Small intestine (tissue), 7 donors: ENCODE results near the gene AKR1C4. TPM values are rescaled to one million over a fixed set of nuclear protein-coding genes. Genes with fewer than 3 reads are reported as not detected.
"Not testable (repeated sequence)": the region's sequence is repeated elsewhere in the genome, so short reads cannot be mapped to it uniquely, and the experiment has no call there.

Experiments used
- DNase-seq, 2 donors: peaks; one replicate each; pipeline versions ENCODE4 v3.0.0 to v3.0.0-alpha.2; 2013
- FAIRE-seq: peaks from 2 replicates; lab custom pipeline; 2012; peaks lifted over from hg19 to GRCh38; lab: Jason Lieb, UNC
- H3K27ac ChIP-seq, 3 donors: one replicate each; pipeline ENCODE4 v1.5.1; 2013; ENCODE audit warnings: low read length in 2 of 3, mild to moderate bottlenecking in 2 of 3, control low read depth in 1 of 3, inconsistent platforms in 1 of 3, low read depth in 1 of 3, moderate library complexity in 1 of 3
- H3K27me3 ChIP-seq, 3 donors: one replicate each; pipeline ENCODE4 v1.6.1; 2013; ENCODE audit warnings: low read length in 3 of 3, inconsistent platforms in 1 of 3; ENCODE audit not compliant: control insufficient read depth in 3 of 3, insufficient read depth in 3 of 3
- H3K36me3 ChIP-seq, 3 donors: one replicate each; pipeline ENCODE4 v1.6.1; 2013; ENCODE audit warnings: low read length in 3 of 3, inconsistent platforms in 1 of 3, low read depth in 1 of 3, mild to moderate bottlenecking in 1 of 3, moderate library complexity in 1 of 3; ENCODE audit not compliant: control insufficient read depth in 3 of 3, insufficient read depth in 2 of 3
- H3K4me1 ChIP-seq, 3 donors: one replicate each; pipeline ENCODE4 v1.6.1; 2013; ENCODE audit warnings: low read length in 2 of 3, inconsistent platforms in 1 of 3, low read depth in 1 of 3, mild to moderate bottlenecking in 1 of 3, moderate library complexity in 1 of 3; ENCODE audit not compliant: control insufficient read depth in 3 of 3, insufficient read depth in 2 of 3
- H3K4me3 ChIP-seq, 3 donors: one replicate each; pipeline ENCODE4 v1.5.1; 2013; ENCODE audit warnings: low read length in 3 of 3, control low read depth in 1 of 3, inconsistent platforms in 1 of 3, low read depth in 1 of 3, mild to moderate bottlenecking in 1 of 3, moderate library complexity in 1 of 3
- H3K9me3 ChIP-seq, 2 donors: one replicate each; pipeline ENCODE4 v1.6.1; 2013; ENCODE audit warnings: low read depth in 1 of 2, low read length in 1 of 2; ENCODE audit not compliant: control insufficient read depth in 2 of 2, insufficient read depth in 1 of 2
- WGBS, 3 donors: extraction: QIAGEN DNeasy Blood & Tissue Kit; methylation state at CpG; one replicate each; pipeline ENCODE4 v1.1.7; 2013; 5-methylcytosine and 5-hydroxymethylcytosine counted together
- polyA plus RNA-seq, 4 donors: library from polyadenylated mRNA; stranded (reverse) in 3 of 4; unstranded in 1 of 4; fragments of 200-250 nt in 3 of 4; fragments of 120-200 nt in 1 of 4; gene quantifications; one replicate each; pipeline versions ENCODE4 v1.2.1 to v1.2.3, GENCODE V29; 2013
- donor health status: healthy with polysubstance abuse.
- donor health status: control.
- donor health status: control.
- donor health status: Bipolar disorder and iron deficiency.
- donor health status: healthy.

AKR1C4 gene
- polyA plus RNA-seq, 4 donors: 0.12 to 2.2 (median 2.0) TPM

DNA sequence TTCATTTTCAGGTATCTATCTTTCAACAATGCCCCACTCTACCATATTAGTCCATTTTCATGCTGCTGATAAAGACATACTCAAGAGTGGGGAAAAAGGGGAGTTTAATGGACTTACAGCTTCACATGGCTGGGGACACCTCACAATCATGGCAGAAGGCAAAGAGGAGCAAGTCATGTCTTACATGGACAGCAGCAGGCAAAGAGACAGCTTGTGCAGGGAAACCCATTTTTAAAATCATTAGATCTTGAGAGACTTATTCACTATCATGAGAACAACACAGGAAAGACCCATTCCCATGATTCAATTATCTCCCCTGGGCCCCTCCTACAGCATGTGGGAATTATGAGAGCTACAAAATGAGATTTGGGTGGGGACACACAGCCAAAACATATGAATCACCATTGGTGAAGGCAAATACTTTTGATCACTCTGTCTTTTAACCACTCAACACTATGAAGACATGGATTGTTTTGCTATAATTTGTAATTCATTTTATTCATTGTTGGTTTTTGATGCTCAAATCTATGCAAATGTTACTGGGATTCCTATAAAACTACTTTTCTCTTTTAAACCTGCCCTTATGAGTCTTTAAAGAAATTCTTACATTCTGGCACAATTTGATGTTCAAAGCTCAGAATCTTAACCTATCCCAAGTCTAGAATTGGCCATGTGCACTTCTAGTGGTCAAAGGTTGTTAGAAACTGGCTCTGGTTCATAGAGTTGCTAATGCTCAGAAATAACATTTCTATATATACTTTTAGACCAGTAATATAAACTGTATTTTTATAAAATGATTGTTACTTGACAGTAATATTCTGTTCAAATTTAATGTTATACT, 15.3 kb downstream of the AKR1C4 start:
- H3K36me3 ChIP-seq: no peaks in the 10 kb centered on the region
- H3K9me3 ChIP-seq: peaks cover 0 to 17% of the 10 kb centered on the region in 2 donors

DNA sequence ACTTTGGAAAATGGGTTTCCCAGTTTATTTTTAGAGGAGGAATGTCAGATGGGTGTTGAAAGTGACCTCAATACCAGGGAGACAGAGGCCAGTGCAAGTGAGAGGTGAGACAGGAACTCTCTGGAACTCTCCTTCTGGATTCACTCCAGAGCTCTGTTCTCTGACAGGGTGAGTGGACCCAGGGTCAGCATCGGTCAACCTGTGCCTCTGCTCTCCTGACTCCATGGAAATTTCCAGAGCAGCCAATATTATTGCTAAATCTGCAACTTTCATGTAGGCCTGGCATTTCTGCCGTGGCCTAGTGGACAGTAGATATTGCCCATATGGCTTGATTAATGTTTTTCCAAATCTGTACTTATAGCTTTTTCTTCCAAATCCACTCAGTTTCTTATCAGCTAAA, 20.2 kb downstream of the AKR1C4 start:
- no peak overlapping the region for H3K27ac ChIP-seq
- H3K36me3 ChIP-seq: no peaks in the 10 kb centered on the region
- WGBS, 3 donors: 37 to 50% (median 39%) methylated on average over 2 of the region's 2 CpGs
- no peak overlapping the region for H3K4me3 ChIP-seq
- no peak for DNase-seq
- H3K27me3 ChIP-seq: no peaks in the 10 kb centered on the region
- no peak for FAIRE-seq
- H3K4me1 ChIP-seq: peaks cover 0 to 4% (median 0%) of the 10 kb centered on the region in 3 donors
- H3K9me3 ChIP-seq: peaks cover 0 to 1% of the 10 kb centered on the region in 2 donors

More for the DNA sequence above, 15.3 kb downstream of the AKR1C4 start:
- Histone ChIP-seq H3K27ac (no peak overlapping the region), H3K27me3 (no peaks in the 10 kb centered on the region), H3K4me3 (no peak overlapping the region), H3K4me1 (no peaks in the 10 kb centered on the region)
- FAIRE-seq (no peak), DNase-seq (no peak)

DNA sequence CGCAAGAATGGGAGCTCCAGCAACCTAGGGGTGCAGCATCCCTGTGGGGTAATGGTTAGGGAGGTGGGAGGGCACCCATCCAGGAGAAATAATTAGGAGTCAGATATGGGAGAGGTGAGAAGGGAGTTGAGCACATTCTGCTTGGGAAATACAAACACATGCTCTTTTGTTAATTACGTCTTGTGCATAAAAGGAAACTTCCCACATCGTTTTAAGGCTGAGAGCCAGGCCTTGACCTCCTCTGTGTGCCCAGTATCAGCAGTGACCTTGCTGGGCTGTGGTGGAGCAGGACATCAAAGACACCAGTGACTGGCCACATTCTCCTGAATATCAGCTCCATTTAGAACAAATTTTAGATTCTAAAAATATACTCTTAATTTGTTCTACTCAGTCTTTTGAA, 22.6 kb downstream of the AKR1C4 start:
- Histone ChIP-seq H3K4me3 (no peak overlapping the region), H3K27ac (no peak overlapping the region), H3K4me1 (peaks cover 0 to 4% (median 0%) of the 10 kb centered on the region in 3 donors), H3K27me3 (no peaks in the 10 kb centered on the region), H3K9me3 (peaks cover 0 to 3% of the 10 kb centered on the region in 2 donors), H3K36me3 (no peaks in the 10 kb centered on the region)
- 65 to 81% (median 74%) methylated on average over 3 of the region's 3 CpGs for WGBS, 3 donors
- DNase-seq (no peak), FAIRE-seq (no peak)

DNA sequence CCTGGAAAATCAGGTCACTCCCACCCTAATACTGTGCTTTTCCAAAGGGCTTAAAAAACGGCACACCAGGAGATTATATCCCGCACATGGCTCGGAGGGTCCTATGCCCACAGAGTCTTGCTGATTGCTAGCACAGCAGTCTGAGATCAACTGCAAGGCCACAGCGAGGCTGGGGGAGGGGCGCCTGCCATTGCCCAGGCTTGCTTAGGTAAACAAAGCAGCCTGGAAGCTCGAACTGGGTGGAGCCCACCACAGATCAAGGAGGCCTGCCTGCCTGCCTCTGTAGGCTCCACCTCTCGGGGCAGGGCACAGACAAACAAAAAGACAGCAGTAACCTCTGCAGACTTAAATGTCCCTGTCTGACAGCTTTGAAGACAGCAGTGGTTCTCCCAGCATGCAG, 26.3 kb downstream of the AKR1C4 start:
- not testable (repeated sequence) for H3K9me3 ChIP-seq, FAIRE-seq, H3K4me1 ChIP-seq, H3K27me3 ChIP-seq, DNase-seq, H3K36me3 ChIP-seq, H3K4me3 ChIP-seq, H3K27ac ChIP-seq
- 83 to 87% (median 84%) methylated on average over 5 to 7 of the region's 7 CpGs for WGBS, 3 donors

GRCh38 chr10:5229019-5229418, 32.4 kb downstream of the AKR1C4 start:
- H3K9me3 ChIP-seq: no peaks in the 10 kb centered on the region
- no peak overlapping the region for H3K4me3 ChIP-seq
- no peak for DNase-seq
- H3K36me3 ChIP-seq: no peaks in the 10 kb centered on the region
- H3K4me1 ChIP-seq: no peaks in the 10 kb centered on the region
- WGBS, 3 donors: 75 to 88% (median 82%) methylated on average over 8 of the region's 8 CpGs
- no peak overlapping the region for H3K27ac ChIP-seq
- no peaks in the 10 kb centered on the region for H3K27me3 ChIP-seq
- FAIRE-seq: no peak

DNA sequence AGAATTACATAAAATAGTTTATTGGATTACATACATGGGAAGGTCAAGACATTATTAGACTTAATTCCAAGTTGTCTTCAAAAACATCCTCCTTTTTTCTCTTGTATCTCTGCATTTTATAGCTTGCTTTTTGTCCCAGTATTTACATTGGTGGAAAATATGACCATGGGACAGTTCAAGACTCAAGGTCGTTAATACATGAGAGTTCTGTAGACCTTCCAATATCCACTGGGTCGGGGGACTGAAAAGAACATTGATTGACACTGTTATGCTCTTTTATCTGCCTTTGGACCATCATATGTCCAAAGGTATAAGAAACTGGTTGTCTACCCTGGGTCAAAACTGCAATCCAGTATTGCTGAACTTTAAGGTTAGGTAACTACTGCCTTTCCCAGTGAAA, 36.7 kb downstream of the AKR1C4 start:
- H3K4me3 ChIP-seq: no peak overlapping the region
- no peaks in the 10 kb centered on the region for H3K36me3 ChIP-seq
- no peak overlapping the region for H3K27ac ChIP-seq
- no peaks in the 10 kb centered on the region for H3K9me3 ChIP-seq
- DNase-seq (no peak), FAIRE-seq (no peak)
- no peaks in the 10 kb centered on the region for H3K27me3 ChIP-seq
- 75 to 92% (median 80%) methylated on average over 2 of the region's 2 CpGs for WGBS, 3 donors
- no peaks in the 10 kb centered on the region for H3K4me1 ChIP-seq

DNA sequence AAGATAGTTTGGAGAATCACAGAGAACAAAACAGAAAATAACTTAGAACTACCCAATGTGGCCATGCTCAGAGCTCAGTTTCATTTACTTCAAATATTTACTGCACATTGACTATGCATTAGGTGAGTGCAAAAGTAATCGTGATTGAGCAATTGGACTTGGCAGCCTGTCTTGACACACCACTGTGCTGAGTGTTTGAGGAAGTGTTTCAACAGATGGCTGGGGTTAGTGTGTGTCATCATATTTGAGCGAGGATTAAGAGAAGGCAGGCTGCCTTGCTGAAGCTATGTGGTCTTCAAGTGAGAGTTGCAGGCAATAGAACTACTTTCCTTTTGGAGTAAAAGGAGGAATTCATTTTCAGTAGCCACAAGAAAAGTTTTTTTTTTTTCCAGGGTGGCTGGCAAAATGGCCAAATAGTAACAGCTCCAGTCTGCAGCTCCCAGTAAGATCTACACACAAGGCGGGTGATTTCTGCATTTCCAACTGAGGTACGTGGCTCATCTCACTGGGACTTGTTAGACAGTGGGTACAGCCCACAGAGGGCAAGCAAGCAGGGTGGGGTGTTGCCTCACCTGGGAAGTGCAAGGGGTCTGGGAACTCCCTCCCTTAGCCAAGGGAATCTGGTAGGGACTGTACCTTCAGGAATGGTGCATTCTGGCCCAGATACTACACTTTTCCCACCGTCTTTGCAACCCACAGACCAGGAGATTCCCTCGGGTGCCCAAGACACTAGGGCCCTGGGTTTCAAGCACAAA, 37.6 kb downstream of the AKR1C4 start:
- H3K27me3 ChIP-seq: no peaks in the 10 kb centered on the region
- DNase-seq: peak; percentile 54 to 90
- no peak for FAIRE-seq
- no peak overlapping the region for H3K27ac ChIP-seq
- H3K9me3 ChIP-seq: no peaks in the 10 kb centered on the region
- no peaks in the 10 kb centered on the region for H3K4me1 ChIP-seq
- WGBS, 3 donors: 61 to 67% (median 66%) methylated on average over 6 of the region's 6 CpGs
- H3K4me3 ChIP-seq: no peak overlapping the region
- H3K36me3 ChIP-seq: no peaks in the 10 kb centered on the region

GRCh38 chr10:5237541-5237940, 40.9 kb downstream of the AKR1C4 start:
- not testable (repeated sequence) for H3K27me3 ChIP-seq, H3K9me3 ChIP-seq
- 54 to 82% (median 78%) methylated on average over 2 of the region's 2 CpGs for WGBS, 3 donors

More at GRCh38 chr10:5237541-5237940, 40.9 kb downstream of the AKR1C4 start:
- not testable (repeated sequence) for H3K4me1 ChIP-seq, FAIRE-seq, H3K36me3 ChIP-seq, H3K27ac ChIP-seq, H3K4me3 ChIP-seq, DNase-seq
